WTC11 (cell line): Measurements from ENCODE around the gene AP1G2. TPM values are rescaled to one million over a fixed set of nuclear protein-coding genes. Genes with fewer than 3 reads are reported as not detected.

Experiments used
- ATAC-seq: fragments of 200-7000 bp; cut with Tn5 transposase; 2 replicates; pipeline ENCODE4 v1.10.0; 2021; ENCODE audit warnings: mild to moderate bottlenecking, moderate library complexity
- CTCF ChIA-PET: fragments of 300-600 bp; sonication (Branson Sonifier 250); formaldehyde crosslinking; loops from one replicate; lab custom pipeline; 2021; ENCODE audit warnings: antibody characterized with exemption; lab: Charles Lee
- POLR2A ChIA-PET: fragments of 350-600 bp; sonication (Branson Sonifier 250); formaldehyde crosslinking; loops from one replicate; lab custom pipeline; 2021; ENCODE audit warnings: antibody characterized with exemption; lab: Charles Lee
- DNase-seq: peaks from one replicate; pipeline ENCODE4 v3.0.0; 2021; ENCODE audit warnings: low spot score
- H3K27ac Mint-ChIP-seq: 2 replicates; pipeline ENCODE4 v1.8.0; 2021; ENCODE audit warnings: mixed read lengths
- H3K27me3 Mint-ChIP-seq: 2 replicates; pipeline ENCODE4 v1.8.0; 2021; ENCODE audit warnings: low read depth, mild to moderate bottlenecking, moderate library complexity, mixed read lengths
- H3K36me3 Mint-ChIP-seq: 2 replicates; pipeline ENCODE4 v1.8.0; 2021; ENCODE audit warnings: mixed read lengths
- H3K4me1 Mint-ChIP-seq: 2 replicates; pipeline ENCODE4 v1.8.0; 2022; ENCODE audit warnings: mixed read lengths
- H3K4me3 Mint-ChIP-seq: 2 replicates; pipeline ENCODE4 v1.8.0; 2021; ENCODE audit warnings: mild to moderate bottlenecking, moderate library complexity, mixed read lengths
- H3K9me3 Mint-ChIP-seq: 2 replicates; pipeline ENCODE4 v1.8.0; 2021; ENCODE audit warnings: mixed read lengths
- CREB1 ChIP-seq: sonication (generic); formaldehyde crosslinking; IDR thresholded peaks from 2 replicates; pipeline ENCODE4 v1.8.0; 2023; ENCODE audit warnings: mild to moderate bottlenecking, missing genetic modification reagents
- EMX1 ChIP-seq: fragments of 250-450 bp; sonication (Bioruptor Pico); IDR thresholded peaks from 2 replicates; pipeline ENCODE4 v1.8.0; 2021; ENCODE audit warnings: mild to moderate bottlenecking
- ETV6 ChIP-seq: sonication (generic); formaldehyde crosslinking; IDR thresholded peaks from 2 replicates; pipeline ENCODE4 v1.8.1; 2022; ENCODE audit warnings: mild to moderate bottlenecking, missing genetic modification reagents
- FOXP1 ChIP-seq: sonication (generic); formaldehyde crosslinking; IDR thresholded peaks from 2 replicates; pipeline ENCODE4 v1.8.0; 2022; ENCODE audit warnings: missing genetic modification reagents, mild to moderate bottlenecking, moderate library complexity, borderline replicate concordance
- HMGA2 ChIP-seq: fragments of 250-450 bp; sonication (Bioruptor Pico); IDR thresholded peaks from 2 replicates; pipeline ENCODE4 v1.4.0; 2021; ENCODE audit warnings: mild to moderate bottlenecking, moderate library complexity
- IRF2 ChIP-seq: sonication (generic); formaldehyde crosslinking; IDR thresholded peaks from 2 replicates; pipeline ENCODE4 v1.8.0; 2022; ENCODE audit warnings: low read depth, missing genetic modification reagents, borderline replicate concordance
- NFE2L1 ChIP-seq: sonication (generic); formaldehyde crosslinking; IDR thresholded peaks from 2 replicates; pipeline ENCODE4 v1.8.1; 2023; ENCODE audit warnings: missing genetic modification reagents
- NFYB ChIP-seq: sonication (generic); formaldehyde crosslinking; conservative IDR thresholded peaks from 2 replicates; pipeline ENCODE4 v1.8.0; 2022; ENCODE audit warnings: low read depth, missing genetic modification reagents
- NR1H2 ChIP-seq: sonication (generic); formaldehyde crosslinking; IDR thresholded peaks from 2 replicates; pipeline ENCODE4 v1.9.0; 2021; ENCODE audit warnings: mild to moderate bottlenecking, moderate library complexity, missing genetic modification reagents
- PRRX2 ChIP-seq: fragments of 250-450 bp; sonication (Bioruptor Pico); IDR thresholded peaks from 2 replicates; pipeline ENCODE4 v1.8.0; 2021; ENCODE audit warnings: mild to moderate bottlenecking
- RELA ChIP-seq: sonication (generic); formaldehyde crosslinking; IDR thresholded peaks from 2 replicates; pipeline ENCODE4 v1.8.1; 2022; ENCODE audit warnings: missing genetic modification reagents, mild to moderate bottlenecking, borderline replicate concordance
- RORB ChIP-seq: fragments of 250-450 bp; sonication (Bioruptor Pico); IDR thresholded peaks from 2 replicates; pipeline ENCODE4 v1.9.0; 2021; ENCODE audit warnings: mild to moderate bottlenecking
- SMAD3 ChIP-seq: sonication (generic); formaldehyde crosslinking; IDR thresholded peaks from 2 replicates; pipeline ENCODE4 v1.8.0; 2022; ENCODE audit warnings: missing genetic modification reagents, mild to moderate bottlenecking, borderline replicate concordance
- SOX15 ChIP-seq: fragments of 250-450 bp; sonication (Bioruptor Pico); IDR thresholded peaks from 2 replicates; pipeline ENCODE4 v1.9.0; 2021; ENCODE audit warnings: mild to moderate bottlenecking
- SP1 ChIP-seq: sonication (generic); formaldehyde crosslinking; conservative IDR thresholded peaks from 2 replicates; pipeline ENCODE4 v1.8.1; 2022; ENCODE audit warnings: missing genetic modification reagents
- TEAD1 ChIP-seq: sonication (generic); formaldehyde crosslinking; IDR thresholded peaks from 2 replicates; pipeline ENCODE4 v1.8.0; 2022; ENCODE audit warnings: mild to moderate bottlenecking, missing genetic modification reagents
- TP53 ChIP-seq: sonication (generic); formaldehyde crosslinking; IDR thresholded peaks from 2 replicates; pipeline ENCODE4 v1.8.1; 2023; ENCODE audit warnings: mild to moderate bottlenecking, missing genetic modification reagents
- ZBTB21 ChIP-seq: sonication (generic); formaldehyde crosslinking; IDR thresholded peaks from 2 replicates; pipeline ENCODE4 v1.8.1; 2023; ENCODE audit warnings: mild to moderate bottlenecking, missing genetic modification reagents, borderline replicate concordance
- ZNF121 ChIP-seq: sonication (generic); formaldehyde crosslinking; IDR thresholded peaks from 2 replicates; pipeline ENCODE4 v1.8.0; 2023; ENCODE audit warnings: missing genetic modification reagents
- ZNF317 ChIP-seq: sonication (generic); formaldehyde crosslinking; IDR thresholded peaks from 2 replicates; pipeline ENCODE4 v1.8.1; 2023; ENCODE audit warnings: low read depth, mild to moderate bottlenecking, moderate library complexity, missing genetic modification reagents, borderline replicate concordance
- total RNA-seq: library from RNA; stranded (reverse); gene quantifications from 3 replicates; pipeline ENCODE4 v1.2.3, GENCODE V29; 2021
- TF ChIP-seq, protein P1 (sequence below): sonication (generic); formaldehyde crosslinking; IDR thresholded peaks from 2 replicates; pipeline ENCODE4 v1.8.1; 2023; ENCODE audit warnings: mild to moderate bottlenecking, missing genetic modification reagents
- TF ChIP-seq, protein P2 (sequence below): sonication (generic); formaldehyde crosslinking; IDR thresholded peaks from 2 replicates; pipeline ENCODE4 v1.8.1; 2022; ENCODE audit warnings: missing genetic modification reagents, borderline replicate concordance
- TF ChIP-seq, protein P3 (sequence below): sonication (generic); formaldehyde crosslinking; IDR thresholded peaks from 2 replicates; pipeline ENCODE4 v1.8.1; 2023; ENCODE audit warnings: mild to moderate bottlenecking, missing genetic modification reagents, moderate library complexity
- TF ChIP-seq, protein P4 (sequence below): sonication (generic); formaldehyde crosslinking; IDR thresholded peaks from 2 replicates; pipeline ENCODE4 v1.8.0; 2022; ENCODE audit warnings: mild to moderate bottlenecking, missing genetic modification reagents
- TF ChIP-seq, protein P5 (sequence below): fragments of 250-450 bp; sonication (Bioruptor Pico); IDR thresholded peaks from 2 replicates; pipeline ENCODE4 v1.9.0; 2021; ENCODE audit warnings: mild to moderate bottlenecking
- TF ChIP-seq, protein P6 (sequence below): fragments of 250-450 bp; sonication (Bioruptor Pico); IDR thresholded peaks from 2 replicates; pipeline ENCODE4 v1.8.0; 2021; ENCODE audit warnings: mild to moderate bottlenecking
- TF ChIP-seq, protein P7 (sequence below): sonication (generic); formaldehyde crosslinking; IDR thresholded peaks from 2 replicates; pipeline ENCODE4 v1.8.0; 2022; ENCODE audit warnings: mild to moderate bottlenecking, missing genetic modification reagents
- TF ChIP-seq, protein P8 (sequence below): sonication (generic); formaldehyde crosslinking; IDR thresholded peaks from 2 replicates; pipeline ENCODE4 v1.8.1; 2022; ENCODE audit warnings: mild to moderate bottlenecking, moderate library complexity, missing genetic modification reagents

Gene AP1G2
- total RNA-seq, 1 experiment from 2014 or later: 122 TPM

DNA sequence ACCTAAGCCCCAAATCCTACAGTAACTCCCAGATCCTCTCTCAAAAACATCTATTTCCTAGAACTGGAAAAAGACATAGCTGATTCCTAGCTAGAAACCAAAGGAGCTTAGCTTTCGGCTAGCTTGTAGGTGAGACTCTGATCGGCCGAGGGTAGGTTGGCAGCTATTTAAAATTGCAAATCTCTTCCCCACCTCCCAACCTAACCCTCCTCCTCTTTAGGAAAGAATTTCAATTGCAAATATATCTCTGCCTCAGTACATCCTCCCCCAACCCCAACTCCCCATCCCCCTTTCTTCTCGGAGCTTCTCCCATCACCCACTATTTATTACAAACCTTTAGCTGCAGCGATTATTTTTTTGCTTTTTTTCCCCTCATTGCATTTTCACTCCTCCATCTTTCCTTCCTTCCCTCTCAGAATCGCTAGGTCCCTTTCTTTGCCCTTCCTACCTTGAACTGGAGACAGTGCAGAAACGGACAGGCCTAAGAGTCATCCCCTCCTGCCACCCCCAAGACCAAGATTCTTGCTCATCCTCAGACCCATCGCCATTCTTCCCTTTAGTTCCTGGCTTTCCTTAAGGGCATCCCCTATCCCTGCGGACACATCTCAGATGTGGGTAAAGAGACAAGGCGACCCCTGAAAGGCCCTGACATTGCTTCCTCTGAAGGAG is 29.4 kb downstream of the AP1G2 start:
- Mint-ChIP-seq H3K36me3 (peaks cover 29% of the 10 kb centered on the region), H3K4me1 (peaks cover 57% of the 10 kb centered on the region), H3K27me3 (no peaks in the 10 kb centered on the region), H3K9me3 (no peaks in the 10 kb centered on the region), H3K4me3 (peak overlapping the region; percentile 83), H3K27ac (peak overlapping the region; percentile 100)
- DNase-seq: no peak
- CTCF ChIA-PET: interaction anchor here (0.6 to 7.8 kb wide), 24 partner anchors 9 to 531 kb away, joined by 3 to 181 read pairs (median 7); partner anchors contain the start of genes AP1G2, NGDN and THTPA
- ATAC-seq: peak; percentile 34
- POLR2A ChIA-PET: interaction anchor here (0.6 to 5.5 kb wide), 14 partner anchors 9 to 762 kb away, joined by 3 to 102 read pairs (median 14); partner anchors contain the start of genes DHRS1, EMC9, NOP9 and PABPN1
- TF ChIP-seq TEAD1 (no peak), NFYB (no peak), PRRX2 (CRISPR knock-in tag) (no peak), SP1 (CRISPR knock-in tag) (no peak), ZBTB21 (CRISPR knock-in tag) (no peak), CREB1 (CRISPR knock-in tag) (peak; percentile 10; the same call in 1 of the 2 replicates), NFE2L1 (CRISPR knock-in tag) (peak; percentile 17; the same call in 1 of the 2 replicates), ETV6 (CRISPR knock-in tag) (no peak), IRF2 (CRISPR knock-in tag) (no peak), RORB (CRISPR knock-in tag) (no peak), ZNF317 (CRISPR knock-in tag) (no peak), SOX15 (CRISPR knock-in tag) (no peak), TP53 (CRISPR knock-in tag) (no peak), NR1H2 (CRISPR knock-in tag) (no peak), FOXP1 (CRISPR knock-in tag) (no peak), ZNF121 (CRISPR knock-in tag) (peak; percentile 74), RELA (no peak), EMX1 (CRISPR knock-in tag) (no peak), SMAD3 (CRISPR knock-in tag) (no peak), HMGA2 (CRISPR knock-in tag) (no peak)
- TF ChIP-seq, protein P1, sequence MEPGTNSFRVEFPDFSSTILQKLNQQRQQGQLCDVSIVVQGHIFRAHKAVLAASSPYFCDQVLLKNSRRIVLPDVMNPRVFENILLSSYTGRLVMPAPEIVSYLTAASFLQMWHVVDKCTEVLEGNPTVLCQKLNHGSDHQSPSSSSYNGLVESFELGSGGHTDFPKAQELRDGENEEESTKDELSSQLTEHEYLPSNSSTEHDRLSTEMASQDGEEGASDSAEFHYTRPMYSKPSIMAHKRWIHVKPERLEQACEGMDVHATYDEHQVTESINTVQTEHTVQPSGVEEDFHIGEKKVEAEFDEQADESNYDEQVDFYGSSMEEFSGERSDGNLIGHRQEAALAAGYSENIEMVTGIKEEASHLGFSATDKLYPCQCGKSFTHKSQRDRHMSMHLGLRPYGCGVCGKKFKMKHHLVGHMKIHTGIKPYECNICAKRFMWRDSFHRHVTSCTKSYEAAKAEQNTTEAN (CRISPR knock-in tag): no peak
- TF ChIP-seq, protein P2, sequence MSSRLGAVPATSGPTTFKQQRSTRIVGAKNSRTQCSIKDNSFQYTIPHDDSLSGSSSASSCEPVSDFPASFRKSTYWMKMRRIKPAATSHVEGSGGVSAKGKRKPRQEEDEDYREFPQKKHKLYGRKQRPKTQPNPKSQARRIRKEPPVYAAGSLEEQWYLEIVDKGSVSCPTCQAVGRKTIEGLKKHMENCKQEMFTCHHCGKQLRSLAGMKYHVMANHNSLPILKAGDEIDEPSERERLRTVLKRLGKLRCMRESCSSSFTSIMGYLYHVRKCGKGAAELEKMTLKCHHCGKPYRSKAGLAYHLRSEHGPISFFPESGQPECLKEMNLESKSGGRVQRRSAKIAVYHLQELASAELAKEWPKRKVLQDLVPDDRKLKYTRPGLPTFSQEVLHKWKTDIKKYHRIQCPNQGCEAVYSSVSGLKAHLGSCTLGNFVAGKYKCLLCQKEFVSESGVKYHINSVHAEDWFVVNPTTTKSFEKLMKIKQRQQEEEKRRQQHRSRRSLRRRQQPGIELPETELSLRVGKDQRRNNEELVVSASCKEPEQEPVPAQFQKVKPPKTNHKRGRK (CRISPR knock-in tag): no peak
- TF ChIP-seq, protein P3, sequence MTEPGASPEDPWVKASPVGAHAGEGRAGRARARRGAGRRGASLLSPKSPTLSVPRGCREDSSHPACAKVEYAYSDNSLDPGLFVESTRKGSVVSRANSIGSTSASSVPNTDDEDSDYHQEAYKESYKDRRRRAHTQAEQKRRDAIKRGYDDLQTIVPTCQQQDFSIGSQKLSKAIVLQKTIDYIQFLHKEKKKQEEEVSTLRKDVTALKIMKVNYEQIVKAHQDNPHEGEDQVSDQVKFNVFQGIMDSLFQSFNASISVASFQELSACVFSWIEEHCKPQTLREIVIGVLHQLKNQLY (CRISPR knock-in tag): no peak
- TF ChIP-seq, protein P4, sequence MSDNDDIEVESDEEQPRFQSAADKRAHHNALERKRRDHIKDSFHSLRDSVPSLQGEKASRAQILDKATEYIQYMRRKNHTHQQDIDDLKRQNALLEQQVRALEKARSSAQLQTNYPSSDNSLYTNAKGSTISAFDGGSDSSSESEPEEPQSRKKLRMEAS: peak; percentile 18; the same call in 1 of the 2 replicates
- TF ChIP-seq, protein P5, sequence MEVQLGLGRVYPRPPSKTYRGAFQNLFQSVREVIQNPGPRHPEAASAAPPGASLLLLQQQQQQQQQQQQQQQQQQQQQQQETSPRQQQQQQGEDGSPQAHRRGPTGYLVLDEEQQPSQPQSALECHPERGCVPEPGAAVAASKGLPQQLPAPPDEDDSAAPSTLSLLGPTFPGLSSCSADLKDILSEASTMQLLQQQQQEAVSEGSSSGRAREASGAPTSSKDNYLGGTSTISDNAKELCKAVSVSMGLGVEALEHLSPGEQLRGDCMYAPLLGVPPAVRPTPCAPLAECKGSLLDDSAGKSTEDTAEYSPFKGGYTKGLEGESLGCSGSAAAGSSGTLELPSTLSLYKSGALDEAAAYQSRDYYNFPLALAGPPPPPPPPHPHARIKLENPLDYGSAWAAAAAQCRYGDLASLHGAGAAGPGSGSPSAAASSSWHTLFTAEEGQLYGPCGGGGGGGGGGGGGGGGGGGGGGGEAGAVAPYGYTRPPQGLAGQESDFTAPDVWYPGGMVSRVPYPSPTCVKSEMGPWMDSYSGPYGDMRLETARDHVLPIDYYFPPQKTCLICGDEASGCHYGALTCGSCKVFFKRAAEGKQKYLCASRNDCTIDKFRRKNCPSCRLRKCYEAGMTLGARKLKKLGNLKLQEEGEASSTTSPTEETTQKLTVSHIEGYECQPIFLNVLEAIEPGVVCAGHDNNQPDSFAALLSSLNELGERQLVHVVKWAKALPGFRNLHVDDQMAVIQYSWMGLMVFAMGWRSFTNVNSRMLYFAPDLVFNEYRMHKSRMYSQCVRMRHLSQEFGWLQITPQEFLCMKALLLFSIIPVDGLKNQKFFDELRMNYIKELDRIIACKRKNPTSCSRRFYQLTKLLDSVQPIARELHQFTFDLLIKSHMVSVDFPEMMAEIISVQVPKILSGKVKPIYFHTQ: 0 out of 2 replicates have a peak, but pooled peaks have one; percentile 45
- TF ChIP-seq, protein P6, sequence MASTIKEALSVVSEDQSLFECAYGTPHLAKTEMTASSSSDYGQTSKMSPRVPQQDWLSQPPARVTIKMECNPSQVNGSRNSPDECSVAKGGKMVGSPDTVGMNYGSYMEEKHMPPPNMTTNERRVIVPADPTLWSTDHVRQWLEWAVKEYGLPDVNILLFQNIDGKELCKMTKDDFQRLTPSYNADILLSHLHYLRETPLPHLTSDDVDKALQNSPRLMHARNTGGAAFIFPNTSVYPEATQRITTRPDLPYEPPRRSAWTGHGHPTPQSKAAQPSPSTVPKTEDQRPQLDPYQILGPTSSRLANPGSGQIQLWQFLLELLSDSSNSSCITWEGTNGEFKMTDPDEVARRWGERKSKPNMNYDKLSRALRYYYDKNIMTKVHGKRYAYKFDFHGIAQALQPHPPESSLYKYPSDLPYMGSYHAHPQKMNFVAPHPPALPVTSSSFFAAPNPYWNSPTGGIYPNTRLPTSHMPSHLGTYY (CRISPR knock-in tag): no peak
- TF ChIP-seq, protein P7, sequence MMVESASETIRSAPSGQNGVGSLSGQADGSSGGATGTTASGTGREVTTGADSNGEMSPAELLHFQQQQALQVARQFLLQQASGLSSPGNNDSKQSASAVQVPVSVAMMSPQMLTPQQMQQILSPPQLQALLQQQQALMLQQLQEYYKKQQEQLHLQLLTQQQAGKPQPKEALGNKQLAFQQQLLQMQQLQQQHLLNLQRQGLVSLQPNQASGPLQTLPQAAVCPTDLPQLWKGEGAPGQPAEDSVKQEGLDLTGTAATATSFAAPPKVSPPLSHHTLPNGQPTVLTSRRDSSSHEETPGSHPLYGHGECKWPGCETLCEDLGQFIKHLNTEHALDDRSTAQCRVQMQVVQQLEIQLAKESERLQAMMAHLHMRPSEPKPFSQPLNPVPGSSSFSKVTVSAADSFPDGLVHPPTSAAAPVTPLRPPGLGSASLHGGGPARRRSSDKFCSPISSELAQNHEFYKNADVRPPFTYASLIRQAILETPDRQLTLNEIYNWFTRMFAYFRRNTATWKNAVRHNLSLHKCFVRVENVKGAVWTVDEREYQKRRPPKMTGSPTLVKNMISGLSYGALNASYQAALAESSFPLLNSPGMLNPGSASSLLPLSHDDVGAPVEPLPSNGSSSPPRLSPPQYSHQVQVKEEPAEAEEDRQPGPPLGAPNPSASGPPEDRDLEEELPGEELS (CRISPR knock-in tag): no peak
- TF ChIP-seq, protein P8, sequence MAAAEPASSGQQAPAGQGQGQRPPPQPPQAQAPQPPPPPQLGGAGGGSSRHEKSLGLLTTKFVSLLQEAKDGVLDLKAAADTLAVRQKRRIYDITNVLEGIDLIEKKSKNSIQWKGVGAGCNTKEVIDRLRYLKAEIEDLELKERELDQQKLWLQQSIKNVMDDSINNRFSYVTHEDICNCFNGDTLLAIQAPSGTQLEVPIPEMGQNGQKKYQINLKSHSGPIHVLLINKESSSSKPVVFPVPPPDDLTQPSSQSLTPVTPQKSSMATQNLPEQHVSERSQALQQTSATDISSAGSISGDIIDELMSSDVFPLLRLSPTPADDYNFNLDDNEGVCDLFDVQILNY (CRISPR knock-in tag): no peak
